Muscle of leg (tissue), 11 donors: ENCODE data around the gene C17orf107. TPM values are rescaled to one million over a fixed set of nuclear protein-coding genes. Genes with fewer than 3 reads are reported as not detected.

Source experiments
- DNase-seq: peaks from one replicate; pipeline ENCODE4 v3.0.0; 2013
- H3K27ac ChIP-seq: one replicate; pipeline ENCODE4 v1.5.1; 2013; ENCODE audit warnings: mild to moderate bottlenecking, low read length, control low read depth
- H3K27me3 ChIP-seq: one replicate; pipeline ENCODE4 v1.6.1; 2013; ENCODE audit warnings: low read length; ENCODE audit not compliant: control insufficient read depth, insufficient read depth
- H3K36me3 ChIP-seq: one replicate; pipeline ENCODE4 v1.6.1; 2013; ENCODE audit warnings: low read length; ENCODE audit not compliant: control insufficient read depth, insufficient read depth
- H3K4me1 ChIP-seq: one replicate; pipeline ENCODE4 v1.6.1; 2013; ENCODE audit warnings: low read length; ENCODE audit not compliant: control insufficient read depth, insufficient read depth
- H3K4me3 ChIP-seq: one replicate; pipeline ENCODE4 v1.5.1; 2013; ENCODE audit warnings: low read length, control low read depth
- H3K9me3 ChIP-seq: replicated peaks from 2 replicates; pipeline ENCODE4 v1.6.1; 2013; ENCODE audit warnings: low read depth, low read length; ENCODE audit not compliant: control insufficient read depth
- WGBS: methylation state at CpG from one replicate; pipeline ENCODE4 v1.1.5; 2013; ENCODE audit warnings: missing lambda C conversion rate; ENCODE audit not compliant: insufficient coverage; 5-methylcytosine and 5-hydroxymethylcytosine counted together
- polyA plus RNA-seq, 8 donors: library from polyadenylated mRNA; unstranded; fragments of 120-200 nt; gene quantifications; one replicate each; pipeline versions ENCODE4 v1.2.1 to v1.2.3, GENCODE V29; 2013; ENCODE audit warnings: inconsistent platforms in 1 of 8, low replicate concordance in 1 of 8; ENCODE audit not compliant: insufficient read length in 8 of 8, insufficient read depth in 1 of 8
- total RNA-seq: library from RNA; stranded (reverse); fragments of 120-200 nt; gene quantifications from one replicate; pipeline ENCODE4 v1.2.4, GENCODE V29; 2013

C17orf107 gene
- total and polyA plus RNA-seq, 9 donors = 0.80 to 3.1 (median 1.4) TPM

DNA sequence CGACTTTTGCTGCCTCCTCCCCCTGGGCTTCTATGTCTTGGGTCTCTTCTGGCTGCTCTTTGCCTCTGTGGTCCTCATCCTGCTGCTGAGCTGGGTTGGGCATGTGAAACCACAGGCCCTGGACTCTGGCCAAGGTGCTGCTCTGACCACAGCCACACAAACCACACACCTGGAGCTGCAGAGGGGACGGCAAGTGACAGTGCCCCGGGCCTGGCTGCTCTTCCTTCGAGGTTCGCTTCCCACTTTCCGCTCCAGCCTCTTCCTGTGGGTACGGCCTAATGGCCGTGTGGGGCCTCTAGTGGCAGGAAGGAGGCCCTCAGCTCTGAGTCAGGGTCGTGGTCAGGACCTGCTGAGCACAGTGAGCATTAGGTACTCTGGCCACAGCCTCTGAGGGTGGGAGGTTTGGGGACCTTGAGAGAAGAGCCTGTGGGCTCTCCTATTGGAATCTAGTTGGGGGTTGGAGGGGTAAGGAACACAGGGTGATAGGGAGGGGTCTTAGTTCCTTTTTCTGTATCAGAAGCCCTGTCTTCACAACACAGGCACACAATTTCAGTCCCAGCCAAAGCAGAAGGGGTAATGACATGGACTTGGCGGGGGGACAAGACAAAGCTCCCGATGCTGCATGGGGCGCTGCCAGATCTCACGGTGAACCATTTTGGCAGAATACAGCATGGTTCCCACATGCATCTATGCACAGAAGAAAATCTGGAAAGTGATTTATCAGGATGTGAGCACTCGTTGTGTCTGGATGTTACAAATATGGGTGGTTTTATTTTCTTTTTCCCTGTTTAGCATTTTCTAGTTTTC is 35.0 kb downstream of the C17orf107 start:
- 19% methylated on average over 9 of the region's 14 CpGs for WGBS

DNA sequence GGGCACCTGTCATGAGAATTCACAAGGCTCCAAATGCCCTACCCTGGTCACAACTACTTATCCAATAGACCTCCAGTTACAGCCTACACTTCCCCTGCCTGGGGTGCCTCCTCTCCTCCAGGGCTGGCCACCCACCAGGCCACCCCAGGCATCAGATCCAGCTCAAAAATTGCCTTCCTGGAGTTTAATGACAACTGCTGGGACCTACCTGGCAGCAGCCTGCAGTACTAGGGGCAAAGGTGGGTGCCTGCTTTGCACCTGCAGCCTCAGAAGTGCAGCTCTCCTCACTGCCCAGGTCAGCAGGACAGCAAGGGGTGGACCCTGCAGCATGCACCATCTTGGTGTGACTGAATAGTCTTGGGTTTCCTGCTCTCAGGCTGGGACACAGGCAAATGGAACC is 36.3 kb downstream of the C17orf107 start:
- H3K9me3 ChIP-seq = no peaks in the 10 kb centered on the region
- peaks cover 21% of the 10 kb centered on the region for H3K4me1 ChIP-seq
- no peak overlapping the region for H3K27ac ChIP-seq
- H3K27me3 ChIP-seq = no peaks in the 10 kb centered on the region
- H3K4me3 ChIP-seq = no peak overlapping the region
- DNase-seq = no peak
- peaks cover 31% of the 10 kb centered on the region for H3K36me3 ChIP-seq

More for the DNA sequence above, 35.0 kb downstream of the C17orf107 start:
- peaks cover 20% of the 10 kb centered on the region for H3K4me1 ChIP-seq
- no peak for DNase-seq
- no peaks in the 10 kb centered on the region for H3K9me3 ChIP-seq
- H3K36me3 ChIP-seq = peaks cover 31% of the 10 kb centered on the region
- H3K27me3 ChIP-seq = no peaks in the 10 kb centered on the region
- no peak overlapping the region for H3K27ac ChIP-seq
- H3K4me3 ChIP-seq = no peak overlapping the region

DNA sequence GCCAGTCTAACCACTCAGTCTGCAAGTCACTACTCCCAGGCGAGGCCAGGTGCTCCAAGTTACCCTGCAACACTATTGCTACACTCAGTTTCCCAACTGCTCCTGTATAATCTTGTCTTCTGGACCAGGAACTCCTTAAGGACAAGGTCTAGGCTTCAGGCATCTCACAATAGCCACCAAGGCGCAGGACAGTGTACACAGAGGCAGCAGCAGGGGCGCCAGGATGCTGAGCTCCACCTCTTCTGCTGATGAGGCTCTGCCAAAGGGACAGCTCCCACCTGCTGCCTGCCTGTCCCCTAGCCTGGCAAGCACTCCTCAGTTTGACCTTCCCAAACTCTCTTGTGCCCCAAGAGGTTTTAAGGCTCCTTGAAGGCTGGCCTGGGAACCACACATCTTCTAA is 37.1 kb downstream of the C17orf107 start:
- Histone ChIP-seq H3K9me3 (no peaks in the 10 kb centered on the region), H3K4me1 (peaks cover 29% of the 10 kb centered on the region), H3K27me3 (no peaks in the 10 kb centered on the region), H3K27ac (no peak overlapping the region), H3K36me3 (peaks cover 32% of the 10 kb centered on the region), H3K4me3 (no peak overlapping the region)
- WGBS = 97% methylated on average over 3 of the region's 3 CpGs
- no peak for DNase-seq

DNA sequence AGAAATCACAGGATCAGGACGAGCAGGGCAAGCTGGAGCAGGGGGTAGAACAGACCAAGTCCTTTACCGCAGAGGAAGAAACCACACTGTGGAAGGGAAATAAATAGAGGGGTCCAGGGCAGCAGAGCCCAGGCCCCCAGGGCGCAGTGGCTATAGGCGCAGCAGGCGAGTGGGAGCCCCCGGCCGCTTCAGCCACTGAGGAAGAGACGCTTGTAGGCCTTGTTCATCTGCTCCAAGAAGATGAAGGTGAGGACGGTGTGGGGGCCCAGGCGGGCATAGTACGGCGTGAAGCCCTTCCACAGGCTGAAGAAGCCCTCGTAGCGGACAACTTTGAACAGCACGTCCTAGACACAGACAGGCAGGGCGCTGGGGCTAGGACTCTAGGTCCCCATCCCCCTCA is 38.2 kb downstream of the C17orf107 start:
- peaks cover 41% of the 10 kb centered on the region for H3K36me3 ChIP-seq
- no peaks in the 10 kb centered on the region for H3K9me3 ChIP-seq
- no peak overlapping the region for H3K4me3 ChIP-seq
- 97% methylated on average over 16 of the region's 16 CpGs for WGBS
- H3K27ac ChIP-seq = no peak overlapping the region
- H3K4me1 ChIP-seq = peaks cover 33% of the 10 kb centered on the region
- no peaks in the 10 kb centered on the region for H3K27me3 ChIP-seq
- no peak for DNase-seq

DNA sequence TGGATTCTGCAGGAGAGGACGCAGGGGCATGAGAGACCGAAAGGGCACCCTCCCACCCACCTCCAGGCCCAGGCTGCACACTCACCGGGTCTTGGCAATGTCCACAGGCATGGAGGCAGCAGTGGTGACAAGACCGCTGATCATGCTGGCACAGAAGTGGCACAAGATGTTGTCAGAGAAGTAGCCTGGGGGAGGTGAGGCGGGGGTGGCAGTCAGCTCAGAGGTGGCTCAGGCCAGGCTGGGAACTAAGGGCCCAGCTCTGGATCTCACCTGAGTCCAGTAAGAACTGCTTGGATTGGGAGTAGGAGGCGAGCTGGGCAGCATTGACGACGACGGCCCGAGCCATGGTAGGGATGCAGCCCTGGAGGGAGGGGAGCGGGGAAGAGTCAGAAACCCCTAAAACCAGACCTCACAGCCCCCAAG is 38.7 kb downstream of the C17orf107 start:
- Histone ChIP-seq H3K9me3 (no peaks in the 10 kb centered on the region), H3K4me1 (peaks cover 33% of the 10 kb centered on the region), H3K27me3 (no peaks in the 10 kb centered on the region), H3K36me3 (peaks cover 46% of the 10 kb centered on the region), H3K4me3 (no peak overlapping the region), H3K27ac (no peak overlapping the region)
- 98% methylated on average over 5 of the region's 11 CpGs for WGBS
- no peak for DNase-seq

DNA sequence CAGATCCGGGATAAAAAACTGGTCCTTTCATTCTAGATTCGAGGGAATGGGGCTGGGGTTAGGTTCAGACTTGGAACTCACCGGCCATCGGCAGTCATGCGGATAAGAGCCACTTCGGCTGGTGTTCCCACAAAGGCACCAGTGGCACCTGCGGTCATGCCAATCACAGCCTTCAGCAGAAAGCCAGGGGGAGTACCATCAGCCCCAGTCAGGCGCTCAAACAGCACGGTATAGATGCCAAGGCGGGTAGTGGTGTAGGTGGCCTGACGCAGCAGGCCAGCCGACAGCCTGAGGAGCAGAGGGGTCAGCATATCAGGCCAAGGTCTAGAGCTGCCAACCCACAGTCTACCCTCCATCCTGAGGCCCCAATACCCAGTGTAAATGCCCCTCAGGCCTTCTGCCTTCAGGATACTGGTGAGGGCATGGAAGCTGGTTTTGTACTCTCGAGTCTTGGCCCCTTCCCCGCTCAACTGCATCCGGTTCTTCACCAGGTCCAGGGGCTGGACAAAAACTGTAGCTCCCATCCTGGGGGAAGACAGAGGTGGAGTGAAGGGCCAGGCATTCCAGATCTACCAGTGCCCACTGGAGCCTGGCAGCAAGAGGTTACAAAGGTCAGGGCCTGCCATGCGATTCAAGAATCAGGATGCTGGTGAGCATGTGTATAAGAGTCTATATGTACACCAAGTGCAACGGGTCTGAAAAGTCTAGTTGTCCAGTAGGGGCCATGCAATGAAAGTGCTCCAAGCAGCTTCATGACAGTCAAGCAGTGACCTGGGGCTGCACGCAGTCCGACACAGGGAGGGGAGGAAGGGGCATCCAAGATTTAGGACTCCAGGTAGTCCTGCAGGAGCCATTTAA is 39.6 kb downstream of the C17orf107 start:
- 48% methylated on average over 13 of the region's 19 CpGs for WGBS
- no peak for DNase-seq
- no peaks in the 10 kb centered on the region for H3K9me3 ChIP-seq
- H3K27me3 ChIP-seq = no peaks in the 10 kb centered on the region
- H3K4me1 ChIP-seq = peaks cover 32% of the 10 kb centered on the region
- peaks cover 54% of the 10 kb centered on the region for H3K36me3 ChIP-seq
- H3K4me3 ChIP-seq = peak overlapping the region; percentile 73
- H3K27ac ChIP-seq = peak overlapping the region; percentile 88

DNA sequence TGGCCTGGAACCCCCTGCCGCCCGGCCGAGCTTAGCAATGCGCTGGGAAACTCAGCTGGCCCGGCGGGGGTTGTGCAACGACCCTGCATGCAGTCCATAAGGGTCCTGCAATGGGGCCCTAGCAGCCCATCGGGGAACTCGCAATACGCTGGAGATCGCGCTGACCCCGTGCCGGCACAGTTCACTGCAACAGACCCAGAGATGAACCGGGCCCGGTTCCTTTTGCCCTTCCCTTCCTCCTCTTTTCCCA is 40.1 kb downstream of the C17orf107 start:
- Histone ChIP-seq H3K36me3 (peaks cover 59% of the 10 kb centered on the region), H3K9me3 (no peaks in the 10 kb centered on the region), H3K4me1 (peaks cover 27% of the 10 kb centered on the region), H3K27me3 (no peaks in the 10 kb centered on the region), H3K4me3 (peak overlapping the region; percentile 73), H3K27ac (peak overlapping the region; percentile 88)
- WGBS = 0% methylated on average over 16 of the region's 16 CpGs
- no peak for DNase-seq

DNA sequence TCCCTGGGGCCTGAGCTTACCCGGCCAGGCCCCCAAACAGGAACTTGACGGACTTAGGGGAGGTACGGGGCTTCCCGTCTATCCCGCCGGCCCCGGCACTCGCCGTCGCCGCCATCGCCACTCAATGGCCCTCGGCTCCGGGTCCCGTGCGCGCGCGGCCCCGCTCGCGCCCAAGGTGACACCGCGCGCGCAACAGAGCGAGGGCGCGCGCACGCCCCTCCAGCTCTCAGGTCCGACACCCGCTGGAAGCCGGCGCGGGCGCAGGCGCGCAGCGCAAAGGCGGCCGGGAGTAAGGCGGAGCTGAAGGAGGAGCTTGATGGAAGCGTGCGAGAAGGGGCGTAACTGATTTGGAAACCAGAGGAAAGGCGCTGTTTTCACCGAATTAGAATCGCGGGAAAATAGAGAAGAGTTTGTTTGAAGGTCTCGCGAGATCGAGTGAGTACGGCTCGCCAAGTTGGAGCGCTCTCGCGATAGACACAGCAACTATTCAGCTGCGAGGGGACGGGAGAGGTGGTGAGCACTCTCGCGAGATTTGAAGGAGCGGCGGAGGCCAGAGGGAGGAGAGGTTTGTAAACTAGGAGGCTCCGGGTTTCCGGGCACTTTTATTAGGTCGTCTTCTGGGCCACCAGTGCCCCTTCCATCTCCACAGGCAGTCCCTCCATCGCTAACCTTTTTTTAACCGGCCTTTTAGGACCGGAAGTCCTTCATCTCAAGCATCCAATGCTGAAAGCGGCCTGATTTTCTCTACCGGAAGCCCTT is 40.6 kb downstream of the C17orf107 start, which contains the start of the genes RNF167 and SLC25A11:
RNF167 (plus strand) TSS at position 473 of the 759 bp plus-strand sequence. CDS start 642 bp downstream, outside the sequence.
SLC25A11 (minus strand) TSS at position 251 of the 759 bp plus-strand sequence; CDS start at position 115, 136 bp downstream.
- Histone ChIP-seq H3K27ac (peak within 1 kb of the TSS; percentile 99), H3K36me3 (peaks cover 64% of the 10 kb centered on the region), H3K9me3 (no peaks in the 10 kb centered on the region), H3K4me3 (peak within 1 kb of the TSS; percentile 73), H3K27me3 (no peaks in the 10 kb centered on the region), H3K4me1 (peaks cover 28% of the 10 kb centered on the region)
- DNase-seq = peak; percentile 100
- WGBS = under 1% methylated on average over 61 of the region's 72 CpGs

DNA sequence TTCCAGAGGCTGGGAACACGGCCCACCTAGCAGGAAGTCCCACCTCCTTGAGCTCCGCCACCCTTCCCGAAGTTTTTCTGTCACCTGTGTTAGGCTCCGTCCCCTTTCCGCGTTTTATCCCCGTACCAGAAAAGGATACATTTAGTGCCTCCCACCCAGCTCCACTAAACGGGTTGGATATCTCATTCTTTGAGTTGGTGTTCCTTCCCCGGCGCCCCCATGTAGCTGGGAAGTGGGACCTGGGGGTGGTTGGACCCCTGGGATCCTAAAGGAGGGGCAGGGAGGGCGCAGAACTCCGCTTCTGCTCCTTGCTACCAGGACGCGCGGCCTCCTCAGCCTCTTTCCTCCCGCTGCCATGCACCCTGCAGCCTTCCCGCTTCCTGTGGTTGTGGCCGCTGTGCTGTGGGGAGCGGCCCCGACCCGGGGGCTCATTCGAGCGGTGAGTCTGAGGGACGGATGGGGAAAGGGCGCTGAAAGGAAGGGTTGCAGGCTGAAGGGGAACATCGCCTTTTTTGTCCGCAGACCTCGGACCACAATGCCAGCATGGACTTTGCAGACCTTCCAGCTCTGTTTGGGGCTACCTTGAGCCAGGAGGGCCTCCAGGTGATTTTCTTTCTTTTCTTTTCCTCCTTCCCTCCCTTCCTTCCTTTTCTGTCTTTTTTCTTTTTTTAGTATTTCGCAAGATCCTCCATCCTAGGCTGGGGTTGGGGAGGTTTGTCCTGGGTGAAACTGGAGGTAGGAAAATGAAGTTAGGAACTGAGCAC is 41.4 kb downstream of the C17orf107 start:
- no peaks in the 10 kb centered on the region for H3K9me3 ChIP-seq
- peak overlapping the region; percentile 73 for H3K4me3 ChIP-seq
- H3K27ac ChIP-seq = peak overlapping the region; percentile 99
- WGBS = 3% methylated on average over 13 of the region's 29 CpGs
- peaks cover 69% of the 10 kb centered on the region for H3K36me3 ChIP-seq
- no peaks in the 10 kb centered on the region for H3K27me3 ChIP-seq
- H3K4me1 ChIP-seq = peaks cover 35% of the 10 kb centered on the region
- DNase-seq = no peak
